Caco-2 (cell line): ENCODE measurements around the gene NCCRP1. TPM values are rescaled to one million over a fixed set of nuclear protein-coding genes. Genes with fewer than 3 reads are reported as not detected.
A peak's percentile ranks its signal among the peaks of the same experiment; 100 is the strongest.

Source experiments
- BruUV-seq: library from RNA; stranded (reverse); fragments of 400-500 nt; replicated peaks from 2 replicates; lab custom pipeline; 2021; lab: Mats Ljungman, UMichigan
- CTCF ChIA-PET: fragments of 300-600 bp; sonication (Branson Sonifier 250); formaldehyde crosslinking; loops from one replicate; lab custom pipeline; 2022; ENCODE audit warnings: antibody characterized with exemption; lab: Charles Lee
- POLR2A ChIA-PET: fragments of 300-600 bp; sonication (Branson Sonifier 250); formaldehyde crosslinking; loops from one replicate; lab custom pipeline; 2022; ENCODE audit warnings: antibody characterized with exemption; lab: Charles Lee
- DNase-seq, 2 experiments: peaks; one replicate each; pipeline versions ENCODE4 v3.0.0 to v3.0.0-alpha.2; 2020 to 2022
- H3K27me3 ChIP-seq: replicated peaks from 2 replicates; pipeline ENCODE4 v1.6.0; 2011; ENCODE audit warnings: low read length; ENCODE audit not compliant: control insufficient read depth, insufficient read depth
- H3K36me3 ChIP-seq: 2 replicates; pipeline ENCODE4 v1.5.1; 2011; ENCODE audit warnings: low read length; ENCODE audit not compliant: control insufficient read depth, insufficient read depth
- H3K4me1 ChIP-seq: fragments of 250-450 bp; sonication (Bioruptor Pico); 2 replicates; pipeline ENCODE4 v1.5.1; 2020; ENCODE audit warnings: mild to moderate bottlenecking
- H3K4me3 ChIP-seq: 2 replicates; pipeline ENCODE4 v1.5.1; 2011; ENCODE audit warnings: low read depth, mild to moderate bottlenecking, control low read depth, low read length
- H3K9me3 ChIP-seq: fragments of 250-450 bp; sonication (Bioruptor Pico); 2 replicates; pipeline ENCODE4 v1.5.1; 2020; ENCODE audit warnings: mild to moderate bottlenecking, moderate library complexity
- H3K27ac Mint-ChIP-seq: one replicate; pipeline ENCODE4 v1.8.0; 2022; ENCODE audit warnings: mixed read lengths; ENCODE audit not compliant: unreplicated experiment
- H3K27me3 Mint-ChIP-seq: one replicate; pipeline ENCODE4 v1.8.0; 2022; ENCODE audit warnings: mixed read lengths; ENCODE audit not compliant: insufficient read depth, unreplicated experiment
- H3K36me3 Mint-ChIP-seq: one replicate; pipeline ENCODE4 v1.8.0; 2022; ENCODE audit warnings: mild to moderate bottlenecking, mixed read lengths; ENCODE audit not compliant: insufficient read depth, unreplicated experiment
- H3K4me1 Mint-ChIP-seq: one replicate; pipeline ENCODE4 v1.8.0; 2022; ENCODE audit warnings: low read depth, mixed read lengths; ENCODE audit not compliant: unreplicated experiment
- H3K4me3 Mint-ChIP-seq: one replicate; pipeline ENCODE4 v1.8.0; 2022; ENCODE audit warnings: mild to moderate bottlenecking, moderate library complexity, mixed read lengths; ENCODE audit not compliant: unreplicated experiment
- H3K9me3 Mint-ChIP-seq: one replicate; pipeline ENCODE4 v1.8.0; 2022; ENCODE audit warnings: mixed read lengths; ENCODE audit not compliant: unreplicated experiment
- intact Hi-C: fragments of 100-400 bp; cut with micrococcal nuclease; formaldehyde crosslinking; loops from one replicate; pipeline ENCODE4 v1.10.0; 2022; ENCODE audit not compliant: unreplicated experiment
- total RNA-seq: library from RNA; stranded (reverse); gene quantifications from 2 replicates; pipeline ENCODE4 v1.2.3, GENCODE V29; 2022
- TF ChIP-seq, protein P1 (sequence below), 2 experiments: fragments of 200-600 bp in 1 of 2; IDR thresholded peaks; 1 replicate in 1 of 2; 2 replicates in 1 of 2; pipeline versions ENCODE4 v1.5.1 to v1.8.0; 2011 to 2022; ENCODE audit warnings: antibody characterized with exemption in 1 of 2, control low read depth in 1 of 2, inconsistent platforms in 1 of 2, low read depth in 1 of 2, low read length in 1 of 2, mild to moderate bottlenecking in 1 of 2, moderate library complexity in 1 of 2; ENCODE audit not compliant: insufficient read depth in 1 of 2, severe bottlenecking in 1 of 2, unreplicated experiment in 1 of 2

The NCCRP1 gene
- total RNA-seq, 1 experiment from 2014 or later, result 0.39 TPM

DNA sequence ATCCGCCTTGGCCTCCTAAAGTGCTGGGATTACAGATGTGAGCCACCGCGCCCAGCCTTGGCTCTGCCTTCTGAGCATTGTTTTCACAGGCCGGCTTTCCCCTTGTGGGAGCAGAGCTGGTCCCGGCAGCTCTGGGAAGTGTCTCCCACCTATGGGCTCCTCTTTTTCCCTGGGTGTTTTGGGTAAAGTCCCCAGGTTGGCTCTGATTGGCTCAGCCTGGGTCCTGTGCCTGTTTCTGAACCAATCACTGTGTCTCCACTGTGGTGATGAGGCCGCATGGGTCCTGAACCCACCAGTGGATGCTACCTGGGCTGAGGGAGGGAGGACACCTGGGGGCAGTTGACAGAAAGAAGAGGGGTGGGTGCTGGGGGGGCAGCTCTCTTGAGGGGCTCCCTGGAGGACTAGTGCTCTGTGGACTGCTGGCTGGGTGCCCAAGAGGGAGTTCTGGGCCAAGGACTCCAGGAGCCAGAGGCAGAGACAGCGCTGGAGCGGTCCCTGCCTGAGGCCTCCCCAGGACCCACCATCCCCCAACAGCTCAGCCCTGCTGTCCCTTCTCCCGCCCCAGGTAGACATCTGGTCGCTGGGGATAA, 19.6 kb upstream of the NCCRP1 start:
- peaks cover 5% of the 10 kb centered on the region for H3K4me1 Mint-ChIP-seq

DNA sequence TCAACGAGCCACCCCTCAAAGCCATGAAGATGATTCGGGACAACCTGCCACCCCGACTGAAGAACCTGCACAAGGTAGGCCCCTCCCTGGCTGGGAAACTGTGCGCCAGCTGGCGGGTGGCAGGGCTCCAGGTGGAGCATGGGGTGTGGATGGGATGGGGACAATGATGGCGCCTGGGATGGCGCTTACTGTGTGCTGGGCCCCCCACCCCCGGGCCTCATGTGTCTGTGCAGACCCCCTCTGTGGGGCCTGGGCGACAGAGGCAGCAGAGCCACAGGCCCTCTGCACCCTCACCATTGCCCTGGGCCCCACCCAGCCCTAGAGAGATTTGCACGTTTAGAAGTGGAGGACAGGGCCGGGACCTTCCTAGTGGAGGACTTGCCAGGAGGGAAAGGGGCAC, 19.0 kb upstream of the NCCRP1 start:
- DNase-seq, result no peak
- TF ChIP-seq, protein P1, sequence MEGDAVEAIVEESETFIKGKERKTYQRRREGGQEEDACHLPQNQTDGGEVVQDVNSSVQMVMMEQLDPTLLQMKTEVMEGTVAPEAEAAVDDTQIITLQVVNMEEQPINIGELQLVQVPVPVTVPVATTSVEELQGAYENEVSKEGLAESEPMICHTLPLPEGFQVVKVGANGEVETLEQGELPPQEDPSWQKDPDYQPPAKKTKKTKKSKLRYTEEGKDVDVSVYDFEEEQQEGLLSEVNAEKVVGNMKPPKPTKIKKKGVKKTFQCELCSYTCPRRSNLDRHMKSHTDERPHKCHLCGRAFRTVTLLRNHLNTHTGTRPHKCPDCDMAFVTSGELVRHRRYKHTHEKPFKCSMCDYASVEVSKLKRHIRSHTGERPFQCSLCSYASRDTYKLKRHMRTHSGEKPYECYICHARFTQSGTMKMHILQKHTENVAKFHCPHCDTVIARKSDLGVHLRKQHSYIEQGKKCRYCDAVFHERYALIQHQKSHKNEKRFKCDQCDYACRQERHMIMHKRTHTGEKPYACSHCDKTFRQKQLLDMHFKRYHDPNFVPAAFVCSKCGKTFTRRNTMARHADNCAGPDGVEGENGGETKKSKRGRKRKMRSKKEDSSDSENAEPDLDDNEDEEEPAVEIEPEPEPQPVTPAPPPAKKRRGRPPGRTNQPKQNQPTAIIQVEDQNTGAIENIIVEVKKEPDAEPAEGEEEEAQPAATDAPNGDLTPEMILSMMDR (IDR thresholded peaks at IDR 0.05; ENCODE audit: insufficient read depth in 1 of 2, low read depth in 1 of 2, low read length in 1 of 2, severe bottlenecking in 1 of 2, unreplicated experiment in 1 of 2), result no peak
- no TSS peak for BruUV-seq
- POLR2A ChIA-PET, result no interaction called here
- no peak overlapping the region for H3K27ac Mint-ChIP-seq
- no peaks in the 10 kb centered on the region for H3K27me3 Mint-ChIP-seq
- no peak overlapping the region for H3K4me3 Mint-ChIP-seq
- Histone ChIP-seq H3K4me1 (no peaks in the 10 kb centered on the region), H3K4me3 (no peak overlapping the region), H3K36me3 (peaks cover 5% of the 10 kb centered on the region; the same call in 1 of the 2 replicates), H3K9me3 (no peaks in the 10 kb centered on the region; the same call in 1 of the 2 replicates), H3K27me3 (no peaks in the 10 kb centered on the region)
- peaks cover 72% of the 10 kb centered on the region for H3K36me3 Mint-ChIP-seq
- intact Hi-C loops, result no loop called here
- peaks cover 6% of the 10 kb centered on the region for H3K4me1 Mint-ChIP-seq
- CTCF ChIA-PET, result no interaction called here
- H3K9me3 Mint-ChIP-seq, result no peaks in the 10 kb centered on the region

More for the DNA sequence above, 19.6 kb upstream of the NCCRP1 start:
- Histone ChIP-seq H3K9me3 (no peaks in the 10 kb centered on the region), H3K27me3 (no peaks in the 10 kb centered on the region), H3K36me3 (peaks cover 5% of the 10 kb centered on the region), H3K4me3 (no peak overlapping the region), H3K4me1 (no peaks in the 10 kb centered on the region)
- intact Hi-C loops, result no loop called here
- TF ChIP-seq, protein P1 (IDR thresholded peaks at IDR 0.05; ENCODE audit: insufficient read depth in 1 of 2, low read depth in 1 of 2, low read length in 1 of 2, severe bottlenecking in 1 of 2, unreplicated experiment in 1 of 2), result no peak
- ChIA-PET POLR2A (no interaction called here), CTCF (no interaction called here)
- H3K4me3 Mint-ChIP-seq, result no peak overlapping the region
- no TSS peak for BruUV-seq
- H3K9me3 Mint-ChIP-seq, result no peaks in the 10 kb centered on the region
- DNase-seq, result no peak
- H3K27ac Mint-ChIP-seq, result no peak overlapping the region
- no peaks in the 10 kb centered on the region for H3K27me3 Mint-ChIP-seq
- peaks cover 68% of the 10 kb centered on the region for H3K36me3 Mint-ChIP-seq

DNA sequence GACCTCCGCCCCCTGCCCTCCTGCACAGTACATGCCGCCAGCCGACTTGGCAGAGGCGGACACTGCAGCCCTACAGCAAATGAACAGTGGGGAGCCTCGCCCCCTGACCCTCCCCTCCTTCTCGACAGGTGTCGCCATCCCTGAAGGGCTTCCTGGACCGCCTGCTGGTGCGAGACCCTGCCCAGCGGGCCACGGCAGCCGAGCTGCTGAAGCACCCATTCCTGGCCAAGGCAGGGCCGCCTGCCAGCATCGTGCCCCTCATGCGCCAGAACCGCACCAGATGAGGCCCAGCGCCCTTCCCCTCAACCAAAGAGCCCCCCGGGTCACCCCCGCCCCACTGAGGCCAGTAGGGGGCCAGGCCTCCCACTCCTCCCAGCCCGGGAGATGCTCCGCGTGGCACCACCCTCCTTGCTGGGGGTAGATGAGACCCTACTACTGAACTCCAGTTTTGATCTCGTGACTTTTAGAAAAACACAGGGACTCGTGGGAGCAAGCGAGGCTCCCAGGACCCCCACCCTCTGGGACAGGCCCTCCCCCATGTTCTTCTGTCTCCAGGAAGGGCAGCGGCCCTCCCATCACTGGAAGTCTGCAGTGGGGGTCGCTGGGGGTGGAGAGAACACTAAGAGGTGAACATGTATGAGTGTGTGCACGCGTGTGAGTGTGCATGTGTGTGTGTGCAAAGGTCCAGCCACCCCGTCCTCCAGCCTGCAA, 18.3 kb upstream of the NCCRP1 start:
- CTCF ChIA-PET, result no interaction called here
- H3K27ac Mint-ChIP-seq, result no peak overlapping the region
- intact Hi-C loops, result no loop called here

More for the DNA sequence above, 18.3 kb upstream of the NCCRP1 start:
- H3K4me3 Mint-ChIP-seq, result no peak overlapping the region
- no peak for DNase-seq
- no peaks in the 10 kb centered on the region for H3K9me3 Mint-ChIP-seq
- BruUV-seq, result TSS peak; percentile 61
- Histone ChIP-seq H3K36me3 (peaks cover 5% of the 10 kb centered on the region; the same call in 1 of the 2 replicates), H3K9me3 (no peaks in the 10 kb centered on the region; the same call in 1 of the 2 replicates), H3K4me3 (no peak overlapping the region), H3K4me1 (no peaks in the 10 kb centered on the region), H3K27me3 (no peaks in the 10 kb centered on the region)
- H3K4me1 Mint-ChIP-seq, result peaks cover 6% of the 10 kb centered on the region
- peaks cover 75% of the 10 kb centered on the region for H3K36me3 Mint-ChIP-seq
- TF ChIP-seq, protein P1 (IDR thresholded peaks at IDR 0.05; ENCODE audit: insufficient read depth in 1 of 2, low read depth in 1 of 2, low read length in 1 of 2, severe bottlenecking in 1 of 2, unreplicated experiment in 1 of 2), result no peak
- POLR2A ChIA-PET, result no interaction called here
- H3K27me3 Mint-ChIP-seq, result no peaks in the 10 kb centered on the region
